MM.1S (cell line): ENCODE results near the gene CDON.

Experiments used
- DNase-seq: peaks from one replicate; pipeline ENCODE4 v3.0.0-alpha.2; 2015
- H2AFZ ChIP-seq: fragments of 300-600 bp; sonication (generic); 2 replicates; pipeline ENCODE4 v1.6.0; 2016; ENCODE audit warnings: antibody characterized with exemption, low read length
- H3F3A ChIP-seq: fragments of 300-600 bp; sonication (generic); 2 replicates; pipeline ENCODE4 v1.6.1; 2016; ENCODE audit warnings: mild to moderate bottlenecking, antibody characterized with exemption, low read length, moderate library complexity, mixed read lengths; ENCODE audit not compliant: insufficient read depth
- H3K27ac ChIP-seq: fragments of 300-600 bp; sonication (generic); 2 replicates; pipeline ENCODE4 v1.5.1; 2016; ENCODE audit warnings: mild to moderate bottlenecking, low read length
- H3K27me3 ChIP-seq: fragments of 300-600 bp; sonication (generic); replicated peaks from 2 replicates; pipeline ENCODE4 v1.6.0; 2016; ENCODE audit warnings: low read length; ENCODE audit not compliant: insufficient read depth
- H3K36me3 ChIP-seq: fragments of 300-600 bp; sonication (generic); replicated peaks from 2 replicates; pipeline ENCODE4 v1.6.1; 2016; ENCODE audit warnings: mild to moderate bottlenecking, low read length, mixed read lengths; ENCODE audit not compliant: insufficient read depth
- H3K4me1 ChIP-seq: fragments of 300-600 bp; sonication (generic); 2 replicates; pipeline ENCODE4 v1.6.1; 2016; ENCODE audit warnings: low read length, mixed read lengths
- H3K4me2 ChIP-seq: fragments of 300-600 bp; sonication (generic); 2 replicates; pipeline ENCODE4 v1.6.0; 2016; ENCODE audit warnings: low read depth, low read length
- H3K4me3 ChIP-seq: fragments of 300-600 bp; sonication (generic); 2 replicates; pipeline ENCODE4 v1.5.1; 2016; ENCODE audit warnings: low read length, mixed read lengths
- H3K79me2 ChIP-seq: fragments of 300-600 bp; sonication (generic); 2 replicates; pipeline ENCODE4 v1.6.1; 2016; ENCODE audit warnings: mixed run types, low read length, mixed read lengths
- H3K9ac ChIP-seq: fragments of 300-600 bp; sonication (generic); 2 replicates; pipeline ENCODE4 v1.6.1; 2016; ENCODE audit warnings: low read length, mixed read lengths
- H3K9me2 ChIP-seq: fragments of 300-600 bp; sonication (generic); replicated peaks from 2 replicates; pipeline ENCODE4 v1.6.1; 2016; ENCODE audit warnings: mild to moderate bottlenecking, low read length, mixed read lengths; ENCODE audit not compliant: insufficient read depth
- H3K9me3 ChIP-seq: fragments of 300-600 bp; sonication (generic); replicated peaks from 2 replicates; pipeline ENCODE4 v1.6.1; 2016; ENCODE audit warnings: mild to moderate bottlenecking, low read length, mixed read lengths; ENCODE audit not compliant: insufficient read depth
- H4K20me1 ChIP-seq: fragments of 300-600 bp; sonication (generic); 2 replicates; pipeline ENCODE4 v1.6.1; 2016; ENCODE audit warnings: mild to moderate bottlenecking, low read length, moderate library complexity, mixed read lengths; ENCODE audit not compliant: insufficient read depth
- CTCF ChIP-seq: fragments of 300-600 bp; sonication (generic); IDR thresholded peaks from 2 replicates; pipeline ENCODE4 v1.5.1; 2016; ENCODE audit warnings: antibody characterized with exemption, low read length, mixed read lengths
- EZH2 ChIP-seq: fragments of 300-600 bp; sonication (generic); optimal IDR thresholded peaks from 2 replicates; pipeline ENCODE3; 2017; ENCODE audit warnings: low read depth, mild to moderate bottlenecking, antibody characterized with exemption, low read length, mixed read lengths
- EZH2phosphoT487 ChIP-seq: fragments of 300-600 bp; sonication (generic); IDR thresholded peaks from 2 replicates; pipeline ENCODE4 v1.6.1; 2018; ENCODE audit warnings: antibody characterized with exemption, low read length

Gene CDON

GRCh38 chr11:125998267-125998666, 64.4 kb downstream of the CDON start:
- DNase-seq = no peak
- Histone ChIP-seq H3F3A (no peaks in the 10 kb centered on the region), H3K4me1 (no peaks in the 10 kb centered on the region), H4K20me1 (no peaks in the 10 kb centered on the region), H3K9ac (no peak overlapping the region), H3K4me2 (no peak overlapping the region), H3K9me3 (no peaks in the 10 kb centered on the region), H3K36me3 (no peaks in the 10 kb centered on the region), H3K9me2 (no peaks in the 10 kb centered on the region), H3K4me3 (no peak overlapping the region), H2AFZ (no peak overlapping the region), H3K79me2 (no peaks in the 10 kb centered on the region), H3K27ac (no peak overlapping the region), H3K27me3 (no peaks in the 10 kb centered on the region)
- TF ChIP-seq CTCF = no peak
- TF ChIP-seq EZH2phosphoT487 = no peak
- no peak for TF ChIP-seq EZH2

- no peak overlapping the region for H3K27ac ChIP-seq
- no peaks in the 10 kb centered on the region for H3K27me3 ChIP-seq
- H2AFZ ChIP-seq = no peak overlapping the region
- no peak overlapping the region for H3K4me2 ChIP-seq
- H3K79me2 ChIP-seq = no peaks in the 10 kb centered on the region
- no peaks in the 10 kb centered on the region for H4K20me1 ChIP-seq
- no peaks in the 10 kb centered on the region for H3K36me3 ChIP-seq
- DNase-seq = no peak
- H3F3A ChIP-seq = no peaks in the 10 kb centered on the region
- H3K9me2 ChIP-seq = no peaks in the 10 kb centered on the region
- no peaks in the 10 kb centered on the region for H3K9me3 ChIP-seq
- no peaks in the 10 kb centered on the region for H3K4me1 ChIP-seq
- TF ChIP-seq EZH2phosphoT487 (no peak), CTCF (no peak), EZH2 (no peak)
- no peak overlapping the region for H3K9ac ChIP-seq
- H3K4me3 ChIP-seq = no peak overlapping the region
These were observed 67.4 kb downstream of the CDON start for GRCh38 chr11:125995313-125995712.

GRCh38 chr11:125994509-125994908, 68.2 kb downstream of the CDON start:
- Histone ChIP-seq H4K20me1 (no peaks in the 10 kb centered on the region), H3K9me2 (no peaks in the 10 kb centered on the region), H3K27ac (no peak overlapping the region), H3K4me1 (no peaks in the 10 kb centered on the region), H3K36me3 (no peaks in the 10 kb centered on the region), H3K4me2 (no peak overlapping the region), H3F3A (no peaks in the 10 kb centered on the region), H3K27me3 (no peaks in the 10 kb centered on the region), H3K9ac (no peak overlapping the region), H3K4me3 (no peak overlapping the region), H3K79me2 (no peaks in the 10 kb centered on the region), H2AFZ (no peak overlapping the region), H3K9me3 (no peaks in the 10 kb centered on the region)
- no peak for DNase-seq
- TF ChIP-seq CTCF (no peak), EZH2phosphoT487 (no peak), EZH2 (no peak)
